HCT116 (cell line): ENCODE measurements around the gene ZNF532. TPM values are rescaled to one million over a fixed set of nuclear protein-coding genes. Genes with fewer than 3 reads are reported as not detected.

Experiments used
- ATAC-seq: fragments of 200-7000 bp; cut with Tn5 transposase; 2 replicates; pipeline ENCODE4 v1.9.1; 2020; ENCODE audit warnings: mild to moderate bottlenecking, moderate library complexity
- BruUV-seq: library from RNA; stranded (reverse); fragments of 400-500 nt; replicated peaks from 2 replicates; lab custom pipeline; 2021; lab: Mats Ljungman, UMichigan
- CTCF ChIA-PET: fragments of 300-600 bp; sonication (Branson Sonifier 250); formaldehyde crosslinking; loops from one replicate; lab custom pipeline; 2021; ENCODE audit warnings: antibody characterized with exemption; lab: Charles Lee
- POLR2A ChIA-PET: fragments of 300-600, 350-600 bp; sonication (Branson Sonifier 250); formaldehyde crosslinking; loops from one replicate; lab custom pipeline; 2021; ENCODE audit warnings: antibody characterized with exemption; lab: Charles Lee
- RAD21 ChIA-PET, 2 experiments: fragments of 300-600 bp; sonication (Branson Sonifier 250); formaldehyde crosslinking; loops; one replicate each; lab custom pipeline; 2023; ENCODE audit warnings: low total read pairs in 2 of 2; ENCODE audit not compliant: uncharacterized antibody in 2 of 2, unreplicated experiment in 2 of 2, low non-redundant PET in 1 of 2; lab: Charles Lee
- DNase-seq: peaks from one replicate; pipeline ENCODE4 v3.0.0-alpha.2; 2010; ENCODE audit warnings: low read depth, low spot score
- H2AFZ ChIP-seq: fragments of 200-600 bp; shearing (Covaris generic), sonication (generic); 2 replicates; pipeline ENCODE4 v1.6.1; 2017; ENCODE audit warnings: low read depth, mixed run types, mixed read lengths, antibody characterized with exemption, low read length; ENCODE audit not compliant: poor library complexity, severe bottlenecking
- H3K27ac ChIP-seq: 2 replicates; pipeline ENCODE4 v1.5.1; 2012; ENCODE audit warnings: low read depth, low read length
- H3K27me3 ChIP-seq: fragments of 200-600 bp; sonication (generic); 2 replicates; pipeline ENCODE4 v1.6.1; 2016; ENCODE audit warnings: mixed run types, low read length, mixed read lengths; ENCODE audit not compliant: insufficient read depth
- H3K36me3 ChIP-seq, 2 experiments: fragments of 200-500 bp in 1 of 2; fragments of 200-600 bp in 1 of 2; sonication (Bioruptor generic) in 1 of 2; sonication (generic) in 1 of 2; 2 replicates each; pipeline versions ENCODE4 v1.5.1 to v1.6.1; 2014 to 2016; ENCODE audit warnings: low read length in 2 of 2, inconsistent platforms in 1 of 2, mixed read lengths in 1 of 2, mixed run types in 1 of 2; ENCODE audit not compliant: insufficient read depth in 2 of 2, control insufficient read depth in 1 of 2
- H3K4me1 ChIP-seq, 2 experiments: fragments of 200-600 bp in 1 of 2; sonication (generic) in 1 of 2; 2 replicates each; pipeline versions ENCODE4 v1.5.1 to v1.6.1; 2012 to 2017; ENCODE audit warnings: low read length in 2 of 2, inconsistent platforms in 1 of 2, mild to moderate bottlenecking in 1 of 2, mixed read lengths in 1 of 2, mixed run types in 1 of 2, moderate library complexity in 1 of 2; ENCODE audit not compliant: insufficient read depth in 2 of 2, control insufficient read depth in 1 of 2
- H3K4me2 ChIP-seq: fragments of 200-600 bp; sonication (generic); 2 replicates; pipeline ENCODE4 v1.6.1; 2017; ENCODE audit warnings: mixed run types, low read length, mixed read lengths
- H3K4me3 ChIP-seq, 2 experiments: fragments of 200-600 bp in 1 of 2; sonication (generic) in 1 of 2; replicated peaks in 1 of 2; 2 replicates each; pipeline ENCODE4 v1.5.1; 2011 to 2016; ENCODE audit warnings: low read length in 2 of 2, control low read depth in 1 of 2, low read depth in 1 of 2, mild to moderate bottlenecking in 1 of 2, mixed read lengths in 1 of 2, mixed run types in 1 of 2
- H3K79me2 ChIP-seq: fragments of 200-600 bp; sonication (generic); 2 replicates; pipeline ENCODE4 v1.6.1; 2017; ENCODE audit warnings: mild to moderate bottlenecking, mixed run types, low read length, moderate library complexity, mixed read lengths; ENCODE audit not compliant: insufficient read depth
- H3K9ac ChIP-seq: fragments of 200-600 bp; sonication (generic); 2 replicates; pipeline ENCODE4 v1.6.1; 2016; ENCODE audit warnings: low read length, mixed read lengths
- H3K9me2 ChIP-seq: fragments of 200-600 bp; sonication (generic), shearing (Covaris generic); 2 replicates; pipeline ENCODE4 v1.6.1; 2017; ENCODE audit warnings: mixed run types, mild to moderate bottlenecking, moderate library complexity; ENCODE audit not compliant: insufficient read depth
- H3K9me3 ChIP-seq, 2 experiments: fragments of 200-500 bp in 1 of 2; fragments of 200-600 bp in 1 of 2; sonication (Bioruptor generic) in 1 of 2; sonication (generic) in 1 of 2; 2 replicates each; pipeline ENCODE4 v1.6.1; 2014 to 2017; ENCODE audit warnings: low read length in 2 of 2, mixed read lengths in 2 of 2, inconsistent platforms in 1 of 2, low read depth in 1 of 2, mild to moderate bottlenecking in 1 of 2, mixed run types in 1 of 2, moderate library complexity in 1 of 2; ENCODE audit not compliant: control insufficient read depth in 1 of 2, insufficient read depth in 1 of 2
- H4K20me1 ChIP-seq: fragments of 200-600 bp; sonication (generic), shearing (Covaris generic); 2 replicates; pipeline ENCODE4 v1.6.1; 2017; ENCODE audit warnings: mixed run types, mild to moderate bottlenecking, moderate library complexity; ENCODE audit not compliant: insufficient read depth
- CEBPB ChIP-seq: IDR thresholded peaks from 2 replicates; pipeline ENCODE4 v1.6.1; 2012; ENCODE audit warnings: low read depth
- RAD21 ChIP-seq: IDR thresholded peaks from 2 replicates; pipeline ENCODE4 v1.6.1; 2012; ENCODE audit warnings: low read depth, mild to moderate bottlenecking
- REST ChIP-seq: IDR thresholded peaks from 2 replicates; pipeline ENCODE4 v1.6.1; 2012; ENCODE audit warnings: low read depth
- SP1 ChIP-seq: IDR thresholded peaks from 2 replicates; pipeline ENCODE4 v1.6.1; 2012; ENCODE audit warnings: low read depth
- YY1 ChIP-seq: IDR thresholded peaks from 2 replicates; pipeline ENCODE4 v1.6.1; 2011; ENCODE audit warnings: low read length, low read depth, moderate library complexity, mild to moderate bottlenecking; ENCODE audit not compliant: insufficient replicate concordance; ENCODE audit errors: extremely low read depth
- ZBTB33 ChIP-seq: IDR thresholded peaks from 2 replicates; pipeline ENCODE4 v1.6.1; 2011; ENCODE audit warnings: mild to moderate bottlenecking, low read length, moderate library complexity; ENCODE audit not compliant: insufficient replicate concordance; ENCODE audit errors: extremely low read depth
- intact Hi-C: fragments of 100-400 bp; cut with micrococcal nuclease; formaldehyde crosslinking; loops from 2 replicates; pipeline ENCODE4 v1.10.0; 2022
- total RNA-seq: library from RNA; stranded (reverse); gene quantifications from one replicate; pipeline ENCODE4 v1.2.1, GENCODE V29; 2021; ENCODE audit not compliant: unreplicated experiment

ZNF532 gene
- total RNA-seq, 1 experiment from 2014 or later: 11.6 TPM

- TF ChIP-seq RAD21 (no peak), YY1 (no peak), REST (no peak)
- TF ChIP-seq, all 23 proteins: peak for 0
Observed at GRCh38 chr18:58909521-58909920, 44.8 kb downstream of the ZNF532 start (continued).

- H3K9ac ChIP-seq: no peak overlapping the region
- no peaks in the 10 kb centered on the region for H3K79me2 ChIP-seq
- intact Hi-C loops: no loop called here
- TF ChIP-seq SP1: no peak
- TF ChIP-seq ZBTB33: no peak
- TF ChIP-seq CEBPB: no peak
- H3K27me3 ChIP-seq: no peaks in the 10 kb centered on the region
- DNase-seq (no peak), ATAC-seq (no peak)
- no peaks in the 10 kb centered on the region for H3K9me2 ChIP-seq
- RAD21 ChIA-PET: no interaction called here
- no peak overlapping the region for H3K4me3 ChIP-seq
- CTCF ChIA-PET: no interaction called here
- no peak overlapping the region for H3K27ac ChIP-seq
- H4K20me1 ChIP-seq: no peaks in the 10 kb centered on the region
- no peaks in the 10 kb centered on the region for H3K4me1 ChIP-seq
- H3K36me3 ChIP-seq: no peaks in the 10 kb centered on the region
- no peak overlapping the region for H3K4me2 ChIP-seq
- POLR2A ChIA-PET: no interaction called here
- no peaks in the 10 kb centered on the region for H3K9me3 ChIP-seq
- BruUV-seq: no TSS peak
- H2AFZ ChIP-seq: no peak overlapping the region
Observed at GRCh38 chr18:58911241-58911640, 46.6 kb downstream of the ZNF532 start.
